ENCODE data around the gene KCNT1. TPM values are rescaled to one million over a fixed set of nuclear protein-coding genes. Genes with fewer than 3 reads are reported as not detected.

KCNT1 gene
- total RNA-seq, 1 experiment from 2014 or later, result 0.17 TPM

- Histone ChIP-seq H3K79me2 (ENCODE audit: insufficient read depth, low read length) (no peaks in the 10 kb centered on the region), H3K4me1 (ENCODE audit: control insufficient read depth in 1 of 2, insufficient read depth in 2 of 2, low read length in 2 of 2) (peaks cover 2 to 8% of the 10 kb centered on the region in 2 experiments; a peak in 3 of 4 replicates), H3K36me3 (ENCODE audit: control insufficient read depth in 1 of 2, insufficient read depth in 2 of 2, low read length in 2 of 2) (no peaks in the 10 kb centered on the region), H3K27ac (ENCODE audit: low read depth, low read length) (no peak overlapping the region), H3K4me2 (ENCODE audit: low read length) (no peak overlapping the region), H3K4me3 (replicated peaks in 1 of 2; ENCODE audit: low read depth in 1 of 2, low read length in 2 of 2) (no peak overlapping the region), H3K9me3 (ENCODE audit: control insufficient read depth in 1 of 2, insufficient read depth in 1 of 2, low read depth in 1 of 2, low read length in 2 of 2) (no peaks in the 10 kb centered on the region), H3K9ac (ENCODE audit: low read length) (no peak overlapping the region), H2AFZ (ENCODE audit: low read depth, low read length, poor library complexity, severe bottlenecking) (no peak overlapping the region), H3K9me2 (ENCODE audit: insufficient read depth) (no peaks in the 10 kb centered on the region), H4K20me1 (ENCODE audit: insufficient read depth) (no peaks in the 10 kb centered on the region), H3K27me3 (ENCODE audit: insufficient read depth, low read length) (no peaks in the 10 kb centered on the region)
- CTCF ChIA-PET, result no interaction called here
- no peak for TF ChIP-seq JUND (IDR thresholded peaks at IDR 0.05)
- TF ChIP-seq CBX3 (IDR thresholded peaks at IDR 0.05; ENCODE audit: low read depth), result no peak
- no peak for TF ChIP-seq SP1 (IDR thresholded peaks at IDR 0.05; ENCODE audit: low read depth)
- TF ChIP-seq REST (IDR thresholded peaks at IDR 0.05; ENCODE audit: low read depth), result no peak
- no peak for TF ChIP-seq YY1 (IDR thresholded peaks at IDR 0.05; ENCODE audit: extremely low read depth, insufficient replicate concordance, low read depth, low read length)
- TF ChIP-seq TCF7L2 (IDR thresholded peaks at IDR 0.05; ENCODE audit: borderline replicate concordance, extremely low read depth, insufficient read depth, insufficient read length), result no peak
- TF ChIP-seq ZBTB33 (IDR thresholded peaks at IDR 0.05; ENCODE audit: extremely low read depth, insufficient replicate concordance, low read length), result no peak
- TF ChIP-seq CEBPB (IDR thresholded peaks at IDR 0.05; ENCODE audit: low read depth), result no peak
- no peak for TF ChIP-seq ZNF274 (IDR thresholded peaks at IDR 0.05; ENCODE audit: low read depth, low read length)
- no peak for TF ChIP-seq RAD21 (IDR thresholded peaks at IDR 0.05; ENCODE audit: low read depth)
- intact Hi-C loops (cut with micrococcal nuclease), result no loop called here
- RAD21 ChIA-PET (ENCODE audit: low non-redundant PET in 1 of 2, low total read pairs in 2 of 2, uncharacterized antibody in 2 of 2, unreplicated experiment in 2 of 2), result no interaction called here
- POLR2A ChIA-PET, result no interaction called here
- no TSS peak for BruUV-seq (replicated peaks)
- no peak for ATAC-seq
- DNase-seq (ENCODE audit: low read depth, low spot score), result no peak
These were observed 1.5 kb upstream of the KCNT1 start for GRCh38 chr9:135700525-135700924.

All from HCT116 (cell line).